ENCODE measurements around the gene LRP1-AS.

Gene LRP1-AS

DNA sequence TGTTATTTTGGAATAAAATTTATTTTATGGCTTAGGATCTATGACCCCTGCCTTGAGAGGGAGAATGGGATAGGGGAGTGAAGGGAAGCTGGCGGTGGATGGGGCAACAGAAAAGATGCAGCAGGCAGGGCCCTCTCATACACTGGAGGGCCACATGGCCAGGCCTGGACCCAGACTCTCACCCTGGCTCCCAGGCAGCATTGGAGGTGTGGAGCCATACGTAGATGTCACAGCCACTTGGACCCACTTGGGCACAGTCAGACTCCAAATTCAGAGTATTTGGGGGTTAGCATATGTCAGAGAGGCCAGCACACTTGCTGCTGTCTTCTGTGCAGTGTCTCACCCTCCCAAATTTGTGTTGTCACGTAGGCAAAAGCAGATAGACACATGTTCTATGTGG, 52.0 kb downstream of the LRP1-AS start:
- DNase-seq = no peak
